NCI-H226 (cell line): ENCODE results near the gene DMWD.

Source experiments
- DNase-seq: peaks from one replicate; pipeline ENCODE4 v3.0.0-alpha.2; 2015

Gene DMWD

GRCh38 chr19:45742969-45743368 is 49.7 kb downstream of the DMWD start:
- no peak for DNase-seq

DNA sequence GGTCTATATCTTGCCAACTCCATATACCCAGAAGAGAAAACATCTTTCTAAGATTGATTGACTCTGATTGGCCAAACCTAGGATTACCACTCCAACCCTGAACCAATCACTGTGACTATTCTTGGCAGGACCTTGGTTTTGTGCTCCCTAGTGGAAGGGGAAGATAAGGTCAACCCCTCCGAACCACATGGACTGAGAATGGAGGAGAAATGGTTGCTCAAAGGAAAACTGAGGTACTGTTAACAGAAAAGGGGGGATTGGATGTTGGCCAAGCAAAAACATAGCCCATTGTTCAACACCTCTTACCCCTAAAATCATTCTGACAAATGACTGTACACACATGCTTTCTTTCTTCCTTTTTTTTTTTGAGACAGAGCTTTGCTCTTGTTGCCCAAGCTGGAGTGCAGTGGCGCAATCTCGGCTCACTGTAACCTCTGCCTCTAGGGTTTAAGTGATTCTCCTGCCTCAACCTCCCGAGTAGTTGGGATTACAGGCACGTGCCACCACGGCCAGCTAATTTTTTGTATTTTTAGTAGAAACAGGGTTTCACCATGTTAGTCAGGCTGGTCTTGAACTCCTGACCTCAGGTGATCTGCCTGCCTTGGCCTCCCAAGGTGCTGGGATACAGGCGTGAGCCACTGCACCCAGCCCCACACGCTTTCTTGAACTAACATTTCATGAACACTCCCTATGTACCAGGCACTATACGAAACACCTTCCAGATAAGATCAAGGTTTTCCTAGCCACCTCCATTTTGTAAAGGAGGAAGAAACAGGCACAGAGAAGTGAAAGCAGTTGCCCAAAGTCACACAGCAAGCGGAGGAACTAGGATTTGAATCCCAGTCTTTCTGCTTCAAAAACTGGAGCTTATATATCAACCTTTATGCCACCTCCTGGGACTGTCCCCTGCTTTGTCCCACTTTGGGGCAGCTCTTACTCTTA is 52.9 kb downstream of the DMWD start:
- DNase-seq = no peak

- no peak for DNase-seq
Measured at GRCh38 chr19:45733160-45733810, 59.4 kb downstream of the DMWD start, which contains the start of gene MEIOSIN. Gene MEIOSIN (plus strand): TSS chr19:45733439. CDS start chr19:45735377, 1,938 bp downstream.
